Spleen (tissue), 11 donors: Measurements from ENCODE around the gene EPC2. TPM values are rescaled to one million over a fixed set of nuclear protein-coding genes. Genes with fewer than 3 reads are reported as not detected.

Source experiments
- DNase-seq: peaks from one replicate; pipeline ENCODE4 v3.0.0-alpha.2; 2020
- H3K27ac ChIP-seq, 8 donors: fragments of 200-600 bp; sonication (generic) in 7 of 8; 1 replicate in 4 of 8; 2 replicates in 4 of 8; pipeline versions ENCODE4 v1.5.0 to v1.8.0; 2016 to 2021; ENCODE audit warnings: inconsistent platforms in 4 of 8, mild to moderate bottlenecking in 4 of 8, moderate library complexity in 1 of 8
- H3K27me3 ChIP-seq, 7 donors: fragments of 200-600 bp; sonication (generic) in 6 of 7; replicated peaks in 1 of 7; 1 replicate in 4 of 7; 2 replicates in 3 of 7; pipeline versions ENCODE4 v1.5.0 to v1.8.0; 2016 to 2021; ENCODE audit warnings: inconsistent platforms in 3 of 7, mild to moderate bottlenecking in 1 of 7
- H3K36me3 ChIP-seq, 6 donors: fragments of 200-600 bp; sonication (generic) in 5 of 6; 1 replicate in 4 of 6; 2 replicates in 2 of 6; pipeline versions ENCODE4 v1.5.0 to v1.8.0; 2016 to 2021; ENCODE audit warnings: inconsistent platforms in 2 of 6
- H3K4me1 ChIP-seq, 6 donors: fragments of 200-600 bp; sonication (generic) in 5 of 6; 1 replicate in 3 of 6; 2 replicates in 3 of 6; pipeline versions ENCODE4 v1.5.0 to v1.8.0; 2016 to 2021; ENCODE audit warnings: inconsistent platforms in 3 of 6
- H3K4me3 ChIP-seq, 8 donors: fragments of 200-600 bp; sonication (generic) in 7 of 8; 1 replicate in 4 of 8; 2 replicates in 4 of 8; pipeline versions ENCODE4 v1.5.0 to v1.8.0; 2016 to 2021; ENCODE audit warnings: inconsistent platforms in 4 of 8, mild to moderate bottlenecking in 4 of 8, moderate library complexity in 2 of 8
- H3K9me3 ChIP-seq, 8 donors: fragments of 200-600 bp; sonication (generic) in 7 of 8; 1 replicate in 4 of 8; 2 replicates in 4 of 8; pipeline versions ENCODE4 v1.5.0 to v1.8.0; 2016 to 2021; ENCODE audit warnings: inconsistent platforms in 4 of 8
- POLR2A ChIP-seq, 3 donors: fragments of 450-650 bp; IDR thresholded peaks; one replicate each; pipeline ENCODE4 v1.5.1; 2017; ENCODE audit warnings: antibody characterized with exemption in 3 of 3, mild to moderate bottlenecking in 1 of 3
- POLR2AphosphoS5 ChIP-seq, 3 donors: sonication (generic); formaldehyde crosslinking; IDR thresholded peaks; one replicate each; pipeline ENCODE4 v1.5.1; 2017; ENCODE audit warnings: antibody characterized with exemption in 3 of 3
- WGBS, 5 donors: extraction: QIAGEN DNeasy Blood & Tissue Kit in 3 of 5; methylation state at CpG; one replicate each; pipeline versions ENCODE4 v1.1.5 to v1.1.7; 2013 to 2018; 5-methylcytosine and 5-hydroxymethylcytosine counted together
- intact Hi-C: fragments of 100-400 bp; cut with DNase I; formaldehyde crosslinking; loops from one replicate; pipeline ENCODE4 v1.15.0; 2023; ENCODE audit warnings: low total_unique reads
- polyA plus RNA-seq, 3 donors: library from polyadenylated mRNA; stranded (reverse); fragments of 200-250 nt; gene quantifications; one replicate each; pipeline ENCODE4 v1.2.1, GENCODE V29; 2013
- total RNA-seq, 7 donors: library from RNA; depleted of rRNA in 3 of 7; stranded (reverse); fragments of >200 nt in 3 of 7; fragmentation: NEBNext Ultra II Directional in 4 of 7; extraction: Animal tissue kit (Norgen Biotek cat#: 25700) in 4 of 7; gene quantifications; one replicate each; pipeline versions ENCODE4 v1.1.0 to v1.2.1, GENCODE V29; 2016 to 2021
- TF ChIP-seq, protein P1 (sequence below), 11 experiments: fragments of 200-600 bp in 7 of 11; fragments of 450-650 bp in 4 of 11; sonication (generic) in 4 of 11; IDR thresholded peaks in 8 of 11; conservative IDR thresholded peaks in 3 of 11; 1 replicate in 7 of 11; 2 replicates in 4 of 11; pipeline versions ENCODE4 v1.4.0 to v1.8.0; 2016 to 2021; ENCODE audit warnings: antibody characterized with exemption in 11 of 11, inconsistent platforms in 4 of 11, mild to moderate bottlenecking in 1 of 11
- donor health status: healthy with polysubstance abuse.
- donor health status: DM: no; HTN: no; CAD: no; lungs with moderate emphysema.
- donor health status: DM: no; HTN: no; CAD: no.
- donor health status: Bipolar disorder and iron deficiency.
- donor health status: healthy.
- donor health status: DM: no; HTN: no; CAD: no.
- donor health status: DM: yes; HTN: yes; CAD: no.

The EPC2 gene
- total and polyA plus RNA-seq, 10 donors: 7.4 to 49.0 (median 40.7) TPM

DNA sequence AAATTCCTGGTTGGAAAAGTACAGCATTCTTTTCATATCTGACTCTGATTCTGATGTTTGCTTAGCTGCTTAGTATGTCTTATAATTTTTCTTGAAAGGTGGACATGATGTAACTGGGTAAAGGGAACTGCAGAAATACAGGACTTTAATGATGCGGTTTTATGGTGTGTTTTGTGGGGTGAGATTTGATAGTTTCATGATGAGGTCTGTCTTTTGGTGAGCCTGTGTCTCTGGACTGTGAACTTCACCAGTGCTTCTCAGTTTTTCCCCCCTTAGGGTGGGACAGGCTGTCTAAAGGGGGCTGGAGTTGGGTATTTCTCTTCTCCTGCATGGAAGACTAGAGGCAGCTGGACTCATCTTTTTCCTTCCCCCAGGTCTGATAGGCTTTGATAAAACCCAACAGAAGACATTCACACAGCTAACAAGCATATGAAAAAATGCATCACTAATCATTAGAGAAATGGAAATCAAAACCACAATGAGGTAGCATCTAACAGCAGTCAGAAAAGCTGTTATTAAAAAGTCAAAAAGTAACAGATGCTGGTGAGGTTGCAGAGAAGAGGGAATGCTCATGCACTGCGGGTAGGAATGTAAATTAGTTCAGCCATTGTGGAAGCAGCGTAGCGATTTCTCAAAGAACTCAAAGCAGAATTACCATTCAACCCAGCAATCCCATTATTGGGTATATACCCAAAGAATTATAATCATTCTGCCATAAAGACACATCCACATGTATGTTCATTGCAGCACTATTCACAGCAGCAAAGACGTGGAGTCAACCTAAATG is 77.6 kb downstream of the EPC2 start:
- Histone ChIP-seq H3K9me3 (peaks cover 0 to 5% (median 0%) of the 10 kb centered on the region in 8 donors), H3K36me3 (peaks cover 0 to 25% (median 0%) of the 10 kb centered on the region in 6 donors), H3K4me3 (no peak overlapping the region), H3K27me3 (no peaks in the 10 kb centered on the region), H3K27ac (no peak overlapping the region), H3K4me1 (peaks cover 18 to 96% (median 49%) of the 10 kb centered on the region in 6 donors)
- TF ChIP-seq, protein P1, sequence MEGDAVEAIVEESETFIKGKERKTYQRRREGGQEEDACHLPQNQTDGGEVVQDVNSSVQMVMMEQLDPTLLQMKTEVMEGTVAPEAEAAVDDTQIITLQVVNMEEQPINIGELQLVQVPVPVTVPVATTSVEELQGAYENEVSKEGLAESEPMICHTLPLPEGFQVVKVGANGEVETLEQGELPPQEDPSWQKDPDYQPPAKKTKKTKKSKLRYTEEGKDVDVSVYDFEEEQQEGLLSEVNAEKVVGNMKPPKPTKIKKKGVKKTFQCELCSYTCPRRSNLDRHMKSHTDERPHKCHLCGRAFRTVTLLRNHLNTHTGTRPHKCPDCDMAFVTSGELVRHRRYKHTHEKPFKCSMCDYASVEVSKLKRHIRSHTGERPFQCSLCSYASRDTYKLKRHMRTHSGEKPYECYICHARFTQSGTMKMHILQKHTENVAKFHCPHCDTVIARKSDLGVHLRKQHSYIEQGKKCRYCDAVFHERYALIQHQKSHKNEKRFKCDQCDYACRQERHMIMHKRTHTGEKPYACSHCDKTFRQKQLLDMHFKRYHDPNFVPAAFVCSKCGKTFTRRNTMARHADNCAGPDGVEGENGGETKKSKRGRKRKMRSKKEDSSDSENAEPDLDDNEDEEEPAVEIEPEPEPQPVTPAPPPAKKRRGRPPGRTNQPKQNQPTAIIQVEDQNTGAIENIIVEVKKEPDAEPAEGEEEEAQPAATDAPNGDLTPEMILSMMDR (IDR thresholded peaks at IDR 0.05 in 8 of 11, conservative IDR thresholded peaks at IDR 0.05 in 3 of 11): no peak
- TF ChIP-seq POLR2AphosphoS5 (IDR thresholded peaks at IDR 0.05) (no peak), POLR2A (IDR thresholded peaks at IDR 0.05) (no peak)
- no peak for DNase-seq
- WGBS, 5 donors: 90 to 94% (median 91%) methylated on average over 5 of the region's 5 CpGs
- intact Hi-C loops: no loop called here

DNA sequence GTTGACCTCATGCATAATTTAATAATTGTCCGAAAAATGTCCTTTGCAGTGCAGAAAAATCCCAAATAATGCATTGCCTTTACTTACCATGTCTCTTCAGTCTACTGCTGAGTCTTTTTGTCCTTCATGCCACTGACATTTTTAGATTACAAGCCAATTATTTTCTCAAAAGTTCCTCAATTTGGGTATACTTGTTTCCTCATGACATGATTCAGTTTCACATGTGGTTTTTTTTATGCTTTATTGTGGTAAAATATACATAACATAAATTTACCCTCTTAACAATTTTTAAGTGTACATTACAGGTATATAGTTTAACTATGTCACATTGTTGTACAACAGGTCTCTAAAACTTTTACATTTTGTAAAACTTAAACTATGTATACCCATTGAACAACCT is 81.0 kb downstream of the EPC2 start:
- H3K4me3 ChIP-seq: no peak overlapping the region
- peaks cover 0 to 17% (median 0%) of the 10 kb centered on the region in 6 donors for H3K36me3 ChIP-seq
- no peak for DNase-seq
- 83 to 96% (median 93%) methylated on average over 1 of the region's 1 CpG for WGBS, 5 donors
- no peaks in the 10 kb centered on the region for H3K27me3 ChIP-seq
- intact Hi-C loops: no loop called here
- no peak for TF ChIP-seq POLR2AphosphoS5 (IDR thresholded peaks at IDR 0.05)
- TF ChIP-seq, protein P1 (IDR thresholded peaks at IDR 0.05 in 8 of 11, conservative IDR thresholded peaks at IDR 0.05 in 3 of 11): no peak
- TF ChIP-seq POLR2A (IDR thresholded peaks at IDR 0.05): no peak
- no peak overlapping the region for H3K27ac ChIP-seq
- peaks cover 18 to 64% (median 38%) of the 10 kb centered on the region in 6 donors for H3K4me1 ChIP-seq
- H3K9me3 ChIP-seq: peaks cover 0 to 6% (median 0%) of the 10 kb centered on the region in 8 donors

DNA sequence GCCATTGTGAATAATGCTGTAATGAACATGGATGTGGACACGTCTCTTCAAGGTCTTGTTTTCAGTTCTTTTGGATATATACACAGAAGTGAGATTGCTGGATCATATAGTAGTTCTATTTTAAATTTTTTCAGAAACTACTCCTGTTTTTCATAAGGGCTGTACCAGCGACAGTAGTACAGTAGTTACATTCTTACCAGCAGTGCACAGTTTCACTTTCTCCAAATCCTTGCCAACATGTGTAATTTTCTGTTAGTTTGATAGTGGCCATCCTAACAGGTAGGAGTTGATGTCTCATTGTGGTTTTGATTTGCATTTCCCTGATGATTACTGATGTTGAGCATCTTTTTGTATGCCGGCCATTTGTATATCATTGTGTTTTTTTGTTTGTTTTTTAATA is 81.7 kb downstream of the EPC2 start:
- Histone ChIP-seq H3K36me3 (peaks cover 0 to 17% (median 0%) of the 10 kb centered on the region in 6 donors), H3K4me1 (peaks cover 18 to 63% (median 31%) of the 10 kb centered on the region in 6 donors), H3K27ac (no peak overlapping the region), H3K4me3 (no peak overlapping the region), H3K9me3 (peaks cover 0 to 6% (median 0%) of the 10 kb centered on the region in 8 donors), H3K27me3 (no peaks in the 10 kb centered on the region)
- intact Hi-C loops: no loop called here
- 64 to 86% (median 73%) methylated on average over 3 of the region's 3 CpGs for WGBS, 5 donors
- TF ChIP-seq POLR2A (IDR thresholded peaks at IDR 0.05): no peak
- TF ChIP-seq, protein P1 (IDR thresholded peaks at IDR 0.05 in 8 of 11, conservative IDR thresholded peaks at IDR 0.05 in 3 of 11): no peak
- no peak for TF ChIP-seq POLR2AphosphoS5 (IDR thresholded peaks at IDR 0.05)
- no peak for DNase-seq

DNA sequence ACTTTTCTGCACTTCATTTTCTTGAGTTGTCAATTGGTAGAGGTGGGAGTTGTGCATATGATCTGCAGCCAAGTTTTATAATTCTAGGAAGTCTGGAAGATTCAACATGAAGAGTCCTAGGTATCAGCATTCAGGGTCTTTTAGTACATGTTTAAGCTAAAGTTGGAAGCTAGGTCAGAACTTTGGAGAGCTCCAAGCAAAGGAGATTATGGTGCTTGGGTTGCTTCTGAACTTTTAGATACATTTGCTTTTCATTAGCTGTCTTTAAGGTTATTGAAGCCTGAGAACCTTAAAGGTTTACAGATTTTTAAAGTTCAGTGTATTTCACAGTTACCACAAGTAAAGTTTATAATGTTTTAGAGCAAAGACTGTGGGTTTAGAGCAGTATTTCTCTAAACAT is 85.5 kb downstream of the EPC2 start:
- Histone ChIP-seq H3K27me3 (no peaks in the 10 kb centered on the region), H3K36me3 (peaks cover 0 to 16% (median 0%) of the 10 kb centered on the region in 6 donors), H3K4me1 (peaks cover 11 to 29% (median 14%) of the 10 kb centered on the region in 6 donors), H3K9me3 (peaks cover 0 to 6% (median 0%) of the 10 kb centered on the region in 8 donors), H3K27ac (no peak overlapping the region), H3K4me3 (no peak overlapping the region)
- DNase-seq: no peak
- TF ChIP-seq POLR2A (IDR thresholded peaks at IDR 0.05): no peak
- TF ChIP-seq, protein P1 (IDR thresholded peaks at IDR 0.05 in 8 of 11, conservative IDR thresholded peaks at IDR 0.05 in 3 of 11): no peak
- no peak for TF ChIP-seq POLR2AphosphoS5 (IDR thresholded peaks at IDR 0.05)
- intact Hi-C loops: no loop called here
